Liver (tissue), 9 donors: Measurements from ENCODE around the gene GUCA2A. TPM values are rescaled to one million over a fixed set of nuclear protein-coding genes. Genes with fewer than 3 reads are reported as not detected.

Experiments
- DNase-seq: peaks from one replicate; pipeline ENCODE4 v3.0.0-alpha.2; 2017; ENCODE audit warnings: low spot score
- H3K27ac ChIP-seq, 2 donors: one replicate each; pipeline ENCODE4 v1.7.0; 2013; ENCODE audit warnings: inconsistent platforms in 2 of 2, low read length in 2 of 2, control low read depth in 1 of 2, low read depth in 1 of 2, mild to moderate bottlenecking in 1 of 2
- H3K27me3 ChIP-seq, 4 donors: one replicate each; pipeline versions ENCODE4 v1.6.1 to v1.7.0; 2013; ENCODE audit warnings: low read length in 3 of 4, inconsistent platforms in 1 of 4, mild to moderate bottlenecking in 1 of 4, moderate library complexity in 1 of 4; ENCODE audit not compliant: control insufficient read depth in 4 of 4, insufficient read depth in 4 of 4
- H3K36me3 ChIP-seq, 4 donors: one replicate each; pipeline versions ENCODE4 v1.6.1 to v1.7.0; 2013; ENCODE audit warnings: low read length in 3 of 4, mild to moderate bottlenecking in 3 of 4, low read depth in 1 of 4, moderate library complexity in 1 of 4; ENCODE audit not compliant: control insufficient read depth in 4 of 4, insufficient read depth in 3 of 4
- H3K4me1 ChIP-seq, 4 donors: one replicate each; pipeline versions ENCODE4 v1.6.1 to v1.7.0; 2013; ENCODE audit warnings: low read length in 3 of 4, mild to moderate bottlenecking in 3 of 4, moderate library complexity in 1 of 4; ENCODE audit not compliant: control insufficient read depth in 4 of 4, insufficient read depth in 4 of 4
- H3K4me3 ChIP-seq, 3 donors: one replicate each; pipeline versions ENCODE4 v1.6.1 to v1.7.0; 2013; ENCODE audit warnings: low read length in 3 of 3, control low read depth in 1 of 3, low read depth in 1 of 3, mild to moderate bottlenecking in 1 of 3
- H3K9ac ChIP-seq, 2 donors: one replicate each; pipeline ENCODE4 v1.7.0; 2013; ENCODE audit warnings: low read length in 2 of 2, mild to moderate bottlenecking in 2 of 2, moderate library complexity in 2 of 2, control low read depth in 1 of 2, low read depth in 1 of 2
- H3K9me3 ChIP-seq, 4 donors: one replicate each; pipeline versions ENCODE4 v1.6.1 to v1.7.0; 2013; ENCODE audit warnings: low read length in 3 of 4; ENCODE audit not compliant: control insufficient read depth in 4 of 4
- EGR1 ChIP-seq, 2 donors: IDR thresholded peaks; 2 replicates each; pipeline ENCODE4 v1.6.1; 2016 to 2018; ENCODE audit warnings: antibody characterized with exemption in 2 of 2, low read depth in 2 of 2
- FOXA2 ChIP-seq: IDR thresholded peaks from 2 replicates; pipeline ENCODE4 v1.6.1; 2016; ENCODE audit warnings: antibody characterized with exemption
- GABPA ChIP-seq, 2 donors: IDR thresholded peaks in 1 of 2; conservative IDR thresholded peaks in 1 of 2; 2 replicates each; pipeline ENCODE4 v1.6.1; 2016; ENCODE audit warnings: antibody characterized with exemption in 2 of 2, mild to moderate bottlenecking in 1 of 2, moderate library complexity in 1 of 2
- HNF4A ChIP-seq, 2 donors: conservative IDR thresholded peaks; 2 replicates each; pipeline ENCODE4 v1.6.1; 2016; ENCODE audit warnings: antibody characterized with exemption in 2 of 2, mild to moderate bottlenecking in 2 of 2
- HNF4G ChIP-seq: IDR thresholded peaks from 2 replicates; pipeline ENCODE4 v1.6.1; 2016; ENCODE audit warnings: antibody characterized with exemption
- JUND ChIP-seq, 2 donors: IDR thresholded peaks; 2 replicates each; pipeline ENCODE4 v1.6.1; 2016; ENCODE audit warnings: antibody characterized with exemption in 2 of 2
- NR2F2 ChIP-seq: IDR thresholded peaks from 2 replicates; pipeline ENCODE4 v1.6.1; 2016; ENCODE audit warnings: antibody characterized with exemption
- RAD21 ChIP-seq, 2 donors: IDR thresholded peaks; 2 replicates each; pipeline ENCODE4 v1.6.1; 2016; ENCODE audit warnings: antibody characterized with exemption in 2 of 2, mild to moderate bottlenecking in 2 of 2
- RXRA ChIP-seq, 2 donors: IDR thresholded peaks; 2 replicates each; pipeline ENCODE4 v1.6.1; 2017 to 2018; ENCODE audit warnings: antibody characterized with exemption in 2 of 2, mild to moderate bottlenecking in 1 of 2
- SP1 ChIP-seq: IDR thresholded peaks from 2 replicates; pipeline ENCODE4 v1.6.1; 2018; ENCODE audit warnings: antibody characterized with exemption, mild to moderate bottlenecking
- YY1 ChIP-seq: IDR thresholded peaks from 2 replicates; pipeline ENCODE4 v1.6.1; 2016; ENCODE audit warnings: antibody characterized with exemption, mild to moderate bottlenecking
- WGBS: extraction: QIAGEN DNeasy Blood & Tissue Kit; methylation state at CpG from one replicate; pipeline ENCODE4 v1.1.7; 2013; 5-methylcytosine and 5-hydroxymethylcytosine counted together
- polyA plus RNA-seq, 2 donors: library from polyadenylated mRNA; stranded (reverse) in 1 of 2; unstranded in 1 of 2; fragments of 200-250 nt in 1 of 2; fragments of >200 nt in 1 of 2; fragmentation: Nextera tagmentation in 1 of 2; extraction: Ambion mirVana in 1 of 2; gene quantifications; one replicate each; pipeline versions ENCODE4 v1.2.1 to v1.2.3, GENCODE V29; 2013 to 2015
- total RNA-seq, 2 donors: library from RNA; depleted of rRNA; stranded (reverse); fragments of >200 nt; gene quantifications; one replicate each; pipeline ENCODE4 v1.2.3, GENCODE V29; 2014
- TF ChIP-seq, protein P1 (sequence below): fragments of 150-350 bp; IDR thresholded peaks from 2 replicates; pipeline ENCODE4 v1.5.1; 2017; ENCODE audit warnings: improper control_type of control experiment, low read depth, low read length; ENCODE audit not compliant: missing input control
- TF ChIP-seq, protein P2 (sequence below): IDR thresholded peaks from 2 replicates; pipeline ENCODE4 v1.6.1; 2016; ENCODE audit warnings: antibody characterized with exemption
- TF ChIP-seq, protein P3 (sequence below): IDR thresholded peaks from 2 replicates; pipeline ENCODE4 v1.6.1; 2016; ENCODE audit warnings: antibody characterized with exemption, mild to moderate bottlenecking
- donor health status: healthy.
- donor health status: healthy.
- donor health status: healthy.
- donor health status: healthy.
- donor health status: healthy.

The GUCA2A gene
- total and polyA plus RNA-seq, 4 donors = not detected

DNA sequence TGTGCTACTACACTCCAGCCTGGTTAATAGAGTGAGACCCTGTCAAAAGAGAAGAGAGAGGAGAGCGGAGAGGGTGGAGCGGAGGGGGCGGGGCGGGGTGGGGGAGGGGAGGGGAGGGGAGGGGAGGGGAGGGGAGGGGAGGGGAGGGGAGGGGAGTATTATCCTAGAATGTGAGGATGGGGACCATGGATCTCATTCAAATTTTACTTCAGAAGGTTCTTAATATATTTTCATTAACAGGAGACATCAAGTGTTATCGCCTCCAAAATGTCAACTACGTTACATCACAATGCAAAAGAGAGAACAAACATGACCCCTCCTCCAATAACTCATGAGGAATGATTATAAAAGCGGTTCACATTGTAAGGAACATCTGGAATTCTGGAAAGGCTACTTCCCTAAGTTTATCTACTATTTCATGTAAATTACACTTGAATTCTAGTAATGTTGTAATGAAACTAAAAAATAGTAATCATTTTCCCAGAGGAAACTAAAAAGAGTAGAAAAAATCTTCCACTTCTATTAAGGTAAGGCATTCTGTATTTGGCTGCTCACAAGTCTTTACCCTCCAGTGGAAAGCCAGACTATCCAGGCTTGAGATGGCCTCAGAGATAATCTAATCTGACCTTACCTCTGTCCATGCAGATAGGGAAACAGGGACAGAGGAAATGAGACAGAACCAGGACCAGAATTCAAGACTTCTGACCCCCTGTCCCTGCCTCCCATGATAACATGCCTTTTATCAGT, 18.8 kb upstream of the GUCA2A start:
- Histone ChIP-seq H3K4me3 (no peak overlapping the region), H3K4me1 (peaks cover 0 to 12% (median 8%) of the 10 kb centered on the region in 4 donors), H3K36me3 (peaks cover 6 to 16% (median 12%) of the 10 kb centered on the region in 4 donors), H3K9ac (no peak overlapping the region), H3K27me3 (no peaks in the 10 kb centered on the region), H3K9me3 (no peaks in the 10 kb centered on the region), H3K27ac (no peak overlapping the region)
- TF ChIP-seq GABPA (IDR thresholded peaks at IDR 0.05 in 1 of 2, conservative IDR thresholded peaks at IDR 0.05 in 1 of 2) (no peak), RXRA (IDR thresholded peaks at IDR 0.05) (no peak), EGR1 (IDR thresholded peaks at IDR 0.05; ENCODE audit: low read depth in 2 of 2) (no peak)
- no peak for DNase-seq
- 97% methylated on average over 3 of the region's 7 CpGs for WGBS

DNA sequence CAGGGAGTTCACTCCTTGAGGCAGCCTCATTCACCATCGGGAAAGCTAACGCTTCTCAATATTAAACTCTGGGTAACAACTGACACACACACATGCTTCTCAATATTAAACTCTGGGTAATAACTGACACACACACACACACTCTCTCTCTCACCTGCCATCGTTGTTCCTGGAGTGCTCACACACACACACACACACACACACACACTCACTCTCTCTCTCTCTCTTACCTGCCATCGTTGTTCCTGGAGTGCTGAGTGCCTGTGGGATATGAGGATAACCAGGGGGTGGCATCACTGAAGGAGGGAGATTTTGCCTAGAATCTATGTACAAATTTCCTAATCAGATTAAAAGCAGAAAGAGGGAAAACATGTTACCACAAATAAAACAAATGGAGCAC, 17.1 kb upstream of the GUCA2A start:
- no peak for TF ChIP-seq SP1
- TF ChIP-seq, protein P1, sequence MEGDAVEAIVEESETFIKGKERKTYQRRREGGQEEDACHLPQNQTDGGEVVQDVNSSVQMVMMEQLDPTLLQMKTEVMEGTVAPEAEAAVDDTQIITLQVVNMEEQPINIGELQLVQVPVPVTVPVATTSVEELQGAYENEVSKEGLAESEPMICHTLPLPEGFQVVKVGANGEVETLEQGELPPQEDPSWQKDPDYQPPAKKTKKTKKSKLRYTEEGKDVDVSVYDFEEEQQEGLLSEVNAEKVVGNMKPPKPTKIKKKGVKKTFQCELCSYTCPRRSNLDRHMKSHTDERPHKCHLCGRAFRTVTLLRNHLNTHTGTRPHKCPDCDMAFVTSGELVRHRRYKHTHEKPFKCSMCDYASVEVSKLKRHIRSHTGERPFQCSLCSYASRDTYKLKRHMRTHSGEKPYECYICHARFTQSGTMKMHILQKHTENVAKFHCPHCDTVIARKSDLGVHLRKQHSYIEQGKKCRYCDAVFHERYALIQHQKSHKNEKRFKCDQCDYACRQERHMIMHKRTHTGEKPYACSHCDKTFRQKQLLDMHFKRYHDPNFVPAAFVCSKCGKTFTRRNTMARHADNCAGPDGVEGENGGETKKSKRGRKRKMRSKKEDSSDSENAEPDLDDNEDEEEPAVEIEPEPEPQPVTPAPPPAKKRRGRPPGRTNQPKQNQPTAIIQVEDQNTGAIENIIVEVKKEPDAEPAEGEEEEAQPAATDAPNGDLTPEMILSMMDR = no peak
- Histone ChIP-seq H3K4me1 (peaks cover 0 to 12% (median 8%) of the 10 kb centered on the region in 4 donors), H3K4me3 (no peak overlapping the region), H3K27ac (no peak overlapping the region), H3K9me3 (no peaks in the 10 kb centered on the region), H3K36me3 (peaks cover 5 to 16% (median 9%) of the 10 kb centered on the region in 4 donors), H3K9ac (no peak overlapping the region), H3K27me3 (no peaks in the 10 kb centered on the region)
- WGBS = 90% methylated on average over 4 of the region's 4 CpGs
- no peak for DNase-seq

DNA sequence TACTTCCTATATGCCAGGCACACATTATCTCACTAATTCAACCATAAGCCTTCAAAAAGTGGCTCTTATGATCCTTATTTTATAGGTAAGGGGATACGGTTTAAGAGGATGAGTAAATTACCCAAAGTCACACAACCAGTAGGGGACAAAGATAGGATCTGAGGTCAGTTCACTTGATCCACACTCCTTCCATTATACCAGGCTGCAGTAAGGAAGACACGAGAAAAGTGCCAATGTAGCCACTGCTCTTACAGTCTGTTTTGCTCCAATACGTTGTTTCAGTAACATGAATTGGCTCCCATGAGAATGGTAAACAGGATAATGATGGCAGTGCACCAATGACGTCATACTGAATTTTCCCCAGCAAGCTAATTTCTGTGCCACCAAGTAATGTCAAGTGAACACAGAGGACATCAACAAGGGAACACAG, 15.4 kb upstream of the GUCA2A start:
- TF ChIP-seq GABPA (IDR thresholded peaks at IDR 0.05 in 1 of 2, conservative IDR thresholded peaks at IDR 0.05 in 1 of 2) (no peak), HNF4A (conservative IDR thresholded peaks at IDR 0.05) (no peak), NR2F2 (no peak), YY1 (no peak), FOXA2 (no peak), RXRA (IDR thresholded peaks at IDR 0.05) (no peak), HNF4G (no peak), JUND (IDR thresholded peaks at IDR 0.05) (no peak), RAD21 (IDR thresholded peaks at IDR 0.05) (no peak)
- TF ChIP-seq, protein P2, sequence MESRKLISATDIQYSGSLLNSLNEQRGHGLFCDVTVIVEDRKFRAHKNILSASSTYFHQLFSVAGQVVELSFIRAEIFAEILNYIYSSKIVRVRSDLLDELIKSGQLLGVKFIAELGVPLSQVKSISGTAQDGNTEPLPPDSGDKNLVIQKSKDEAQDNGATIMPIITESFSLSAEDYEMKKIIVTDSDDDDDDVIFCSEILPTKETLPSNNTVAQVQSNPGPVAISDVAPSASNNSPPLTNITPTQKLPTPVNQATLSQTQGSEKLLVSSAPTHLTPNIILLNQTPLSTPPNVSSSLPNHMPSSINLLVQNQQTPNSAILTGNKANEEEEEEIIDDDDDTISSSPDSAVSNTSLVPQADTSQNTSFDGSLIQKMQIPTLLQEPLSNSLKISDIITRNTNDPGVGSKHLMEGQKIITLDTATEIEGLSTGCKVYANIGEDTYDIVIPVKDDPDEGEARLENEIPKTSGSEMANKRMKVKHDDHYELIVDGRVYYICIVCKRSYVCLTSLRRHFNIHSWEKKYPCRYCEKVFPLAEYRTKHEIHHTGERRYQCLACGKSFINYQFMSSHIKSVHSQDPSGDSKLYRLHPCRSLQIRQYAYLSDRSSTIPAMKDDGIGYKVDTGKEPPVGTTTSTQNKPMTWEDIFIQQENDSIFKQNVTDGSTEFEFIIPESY = no peak
- TF ChIP-seq, protein P1 = no peak
- TF ChIP-seq, protein P3, sequence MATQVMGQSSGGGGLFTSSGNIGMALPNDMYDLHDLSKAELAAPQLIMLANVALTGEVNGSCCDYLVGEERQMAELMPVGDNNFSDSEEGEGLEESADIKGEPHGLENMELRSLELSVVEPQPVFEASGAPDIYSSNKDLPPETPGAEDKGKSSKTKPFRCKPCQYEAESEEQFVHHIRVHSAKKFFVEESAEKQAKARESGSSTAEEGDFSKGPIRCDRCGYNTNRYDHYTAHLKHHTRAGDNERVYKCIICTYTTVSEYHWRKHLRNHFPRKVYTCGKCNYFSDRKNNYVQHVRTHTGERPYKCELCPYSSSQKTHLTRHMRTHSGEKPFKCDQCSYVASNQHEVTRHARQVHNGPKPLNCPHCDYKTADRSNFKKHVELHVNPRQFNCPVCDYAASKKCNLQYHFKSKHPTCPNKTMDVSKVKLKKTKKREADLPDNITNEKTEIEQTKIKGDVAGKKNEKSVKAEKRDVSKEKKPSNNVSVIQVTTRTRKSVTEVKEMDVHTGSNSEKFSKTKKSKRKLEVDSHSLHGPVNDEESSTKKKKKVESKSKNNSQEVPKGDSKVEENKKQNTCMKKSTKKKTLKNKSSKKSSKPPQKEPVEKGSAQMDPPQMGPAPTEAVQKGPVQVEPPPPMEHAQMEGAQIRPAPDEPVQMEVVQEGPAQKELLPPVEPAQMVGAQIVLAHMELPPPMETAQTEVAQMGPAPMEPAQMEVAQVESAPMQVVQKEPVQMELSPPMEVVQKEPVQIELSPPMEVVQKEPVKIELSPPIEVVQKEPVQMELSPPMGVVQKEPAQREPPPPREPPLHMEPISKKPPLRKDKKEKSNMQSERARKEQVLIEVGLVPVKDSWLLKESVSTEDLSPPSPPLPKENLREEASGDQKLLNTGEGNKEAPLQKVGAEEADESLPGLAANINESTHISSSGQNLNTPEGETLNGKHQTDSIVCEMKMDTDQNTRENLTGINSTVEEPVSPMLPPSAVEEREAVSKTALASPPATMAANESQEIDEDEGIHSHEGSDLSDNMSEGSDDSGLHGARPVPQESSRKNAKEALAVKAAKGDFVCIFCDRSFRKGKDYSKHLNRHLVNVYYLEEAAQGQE = no peak
- no peak for DNase-seq
- Histone ChIP-seq H3K4me3 (no peak overlapping the region), H3K27ac (no peak overlapping the region), H3K27me3 (no peaks in the 10 kb centered on the region), H3K9ac (no peak overlapping the region), H3K36me3 (peaks cover 2 to 14% (median 6%) of the 10 kb centered on the region in 4 donors), H3K9me3 (no peaks in the 10 kb centered on the region), H3K4me1 (peaks cover 0 to 12% (median 8%) of the 10 kb centered on the region in 4 donors)
- WGBS = 75% methylated on average over 4 of the region's 4 CpGs
